Kidney (tissue), 14 donors: ENCODE measurements around the gene TMEM114. TPM values are rescaled to one million over a fixed set of nuclear protein-coding genes. Genes with fewer than 3 reads are reported as not detected.
"Not testable (repeated sequence)": the region's sequence is repeated elsewhere in the genome, so short reads cannot be mapped to it uniquely, and the experiment has no call there.

Source experiments
- DNase-seq, 5 donors: peaks; one replicate each; pipeline ENCODE4 v3.0.0-alpha.2; 2013 to 2020
- FAIRE-seq: peaks from 2 replicates; lab custom pipeline; 2012; peaks lifted over from hg19 to GRCh38; lab: Jason Lieb, UNC
- H3K27ac ChIP-seq, 2 donors: one replicate each; pipeline ENCODE4 v1.7.0; 2013; ENCODE audit warnings: low read depth in 2 of 2, low read length in 2 of 2, inconsistent platforms in 1 of 2
- H3K27me3 ChIP-seq: one replicate; pipeline ENCODE4 v1.7.1; 2013; ENCODE audit warnings: low read length, inconsistent platforms; ENCODE audit not compliant: control insufficient read depth, insufficient read depth
- H3K36me3 ChIP-seq, 3 donors: one replicate each; pipeline versions ENCODE4 v1.7.0 to v1.7.1; 2013; ENCODE audit warnings: low read length in 3 of 3, control low read depth in 1 of 3, inconsistent platforms in 1 of 3; ENCODE audit not compliant: insufficient read depth in 3 of 3, control insufficient read depth in 2 of 3
- H3K4me1 ChIP-seq, 3 donors: one replicate each; pipeline versions ENCODE4 v1.7.0 to v1.7.1; 2013; ENCODE audit warnings: low read length in 3 of 3, inconsistent platforms in 1 of 3, low read depth in 1 of 3; ENCODE audit not compliant: control insufficient read depth in 2 of 3, insufficient read depth in 2 of 3
- H3K4me3 ChIP-seq, 3 donors: one replicate each; pipeline versions ENCODE4 v1.7.0 to v1.8.1; 2013; ENCODE audit warnings: low read length in 3 of 3, control low read depth in 1 of 3, inconsistent platforms in 1 of 3
- H3K9ac ChIP-seq, 3 donors: one replicate each; pipeline versions ENCODE4 v1.7.0 to v1.7.1; 2013; ENCODE audit warnings: low read length in 3 of 3, control low read depth in 1 of 3, inconsistent platforms in 1 of 3
- H3K9me3 ChIP-seq, 3 donors: one replicate each; pipeline versions ENCODE4 v1.7.0 to v1.7.1; 2013; ENCODE audit warnings: low read length in 3 of 3, control low read depth in 1 of 3, inconsistent platforms in 1 of 3; ENCODE audit not compliant: control insufficient read depth in 2 of 3, insufficient read depth in 1 of 3
- intact Hi-C: fragments of 100-400 bp; cut with DNase I; formaldehyde crosslinking; loops from one replicate; pipeline ENCODE4 v1.11.1; 2022
- polyA plus RNA-seq: library from polyadenylated mRNA; stranded (reverse); fragments of 350-450 nt; fragmentation: Illumina TruSeq; extraction: RNeasy Lipid Tissue Mini Kit (QIAGEN cat#74804); gene quantifications from one replicate; pipeline ENCODE4 v1.2.3, GENCODE V29; 2014; ENCODE audit warnings: low read depth, low replicate concordance; ENCODE audit not compliant: insufficient read depth
- total RNA-seq: library from RNA; stranded (reverse); fragmentation: NEBNext Ultra II Directional; extraction: Animal tissue kit (Norgen Biotek cat#: 25700); gene quantifications from one replicate; pipeline ENCODE4 v1.2.1, GENCODE V29; 2021
- TF ChIP-seq, protein P1 (sequence below): IDR thresholded peaks from 3 replicates; pipeline ENCODE4 v1.5.1; 2012; ENCODE audit warnings: mild to moderate bottlenecking, moderate library complexity, borderline replicate concordance; ENCODE audit not compliant: insufficient read depth; ENCODE audit errors: extremely low read depth
- donor health status: control.
- donor health status: control.
- donor health status: control.
- donor health status: control.
- donor health status: control.
- donor health status: DM: yes; HTN: yes; CAD: no.
- donor health status: Normal renal cell carcinoma (clear cell type).

TMEM114 gene
- total and polyA plus RNA-seq, 2 donors from 2014 or later, result not detected

DNA sequence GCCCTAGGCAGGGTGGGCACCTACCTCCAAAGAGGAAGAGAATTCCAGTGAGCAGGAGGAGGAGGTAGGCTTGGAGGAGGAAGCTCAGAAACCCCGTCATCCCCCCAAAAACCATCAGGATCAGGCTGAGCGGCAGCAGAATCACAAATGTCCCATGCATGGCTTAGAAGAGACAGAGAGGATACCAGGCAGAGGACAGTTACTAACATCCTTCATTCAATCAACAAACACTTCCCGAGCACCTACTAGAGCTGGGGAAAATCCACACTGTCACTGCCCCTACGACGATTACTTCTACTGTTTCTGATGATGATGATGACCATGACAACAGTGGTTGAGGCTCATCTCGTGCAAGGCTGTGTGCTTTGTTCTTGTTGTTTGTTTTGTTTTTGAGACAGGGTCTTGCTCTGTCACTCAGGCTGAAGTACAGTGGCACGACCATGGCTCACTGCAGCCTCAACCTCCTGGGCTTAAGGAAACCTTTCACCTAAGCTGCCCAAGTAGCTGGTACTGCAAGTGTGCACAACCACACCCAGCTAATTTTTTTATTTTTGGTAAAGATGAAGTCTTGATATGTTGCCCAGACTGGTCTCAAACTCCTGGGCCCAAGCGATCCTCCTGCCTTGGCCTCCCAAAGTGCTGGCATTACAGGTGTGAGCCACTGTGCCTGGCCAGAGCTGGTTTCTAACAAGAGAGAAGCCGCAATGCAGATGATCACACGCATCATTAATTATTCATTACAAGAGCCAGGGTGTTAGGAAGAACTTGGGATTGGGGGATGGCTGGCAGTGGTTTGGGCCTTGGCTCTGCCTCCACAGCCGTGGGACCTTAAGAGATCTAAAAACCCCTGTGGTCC, 18.0 kb downstream of the TMEM114 start:
- Histone ChIP-seq H3K36me3 (no peaks in the 10 kb centered on the region), H3K27me3 (no peaks in the 10 kb centered on the region), H3K9me3 (no peaks in the 10 kb centered on the region), H3K4me3 (no peak overlapping the region), H3K9ac (no peak overlapping the region), H3K27ac (no peak overlapping the region), H3K4me1 (peaks cover 0 to 4% (median 0%) of the 10 kb centered on the region in 3 donors)
- DNase-seq, result peak in 1 of 5 donors; percentile 15
- intact Hi-C loops, result no loop called here
- TF ChIP-seq, protein P1, sequence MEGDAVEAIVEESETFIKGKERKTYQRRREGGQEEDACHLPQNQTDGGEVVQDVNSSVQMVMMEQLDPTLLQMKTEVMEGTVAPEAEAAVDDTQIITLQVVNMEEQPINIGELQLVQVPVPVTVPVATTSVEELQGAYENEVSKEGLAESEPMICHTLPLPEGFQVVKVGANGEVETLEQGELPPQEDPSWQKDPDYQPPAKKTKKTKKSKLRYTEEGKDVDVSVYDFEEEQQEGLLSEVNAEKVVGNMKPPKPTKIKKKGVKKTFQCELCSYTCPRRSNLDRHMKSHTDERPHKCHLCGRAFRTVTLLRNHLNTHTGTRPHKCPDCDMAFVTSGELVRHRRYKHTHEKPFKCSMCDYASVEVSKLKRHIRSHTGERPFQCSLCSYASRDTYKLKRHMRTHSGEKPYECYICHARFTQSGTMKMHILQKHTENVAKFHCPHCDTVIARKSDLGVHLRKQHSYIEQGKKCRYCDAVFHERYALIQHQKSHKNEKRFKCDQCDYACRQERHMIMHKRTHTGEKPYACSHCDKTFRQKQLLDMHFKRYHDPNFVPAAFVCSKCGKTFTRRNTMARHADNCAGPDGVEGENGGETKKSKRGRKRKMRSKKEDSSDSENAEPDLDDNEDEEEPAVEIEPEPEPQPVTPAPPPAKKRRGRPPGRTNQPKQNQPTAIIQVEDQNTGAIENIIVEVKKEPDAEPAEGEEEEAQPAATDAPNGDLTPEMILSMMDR, result no peak
- no peak for FAIRE-seq

DNA sequence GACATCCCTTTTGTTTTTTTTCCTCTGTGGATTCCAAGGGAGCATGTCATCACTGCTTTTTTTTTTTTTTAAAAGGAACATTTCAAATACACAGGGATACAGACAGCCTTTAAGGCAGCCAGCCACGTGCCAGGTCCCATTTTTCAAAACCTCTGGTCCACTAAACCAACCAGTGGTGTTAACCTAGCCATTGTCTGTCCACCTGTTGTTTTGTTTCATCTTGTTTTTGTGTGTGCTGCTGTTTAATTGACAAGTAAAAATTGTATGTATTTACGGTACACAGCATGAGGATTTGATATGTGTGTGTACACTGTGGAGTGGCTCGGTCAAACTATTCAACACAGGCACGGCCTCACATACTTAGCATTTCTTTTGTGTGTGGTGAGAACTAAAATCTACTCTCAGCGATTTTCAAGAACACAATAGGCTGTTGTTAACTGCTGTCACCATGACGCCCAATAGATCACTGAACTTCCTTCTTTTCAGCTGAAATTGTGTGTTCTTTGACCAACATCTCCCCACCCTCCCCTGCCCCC, 19.2 kb downstream of the TMEM114 start:
- intact Hi-C loops, result no loop called here
- H3K9ac ChIP-seq, result no peak overlapping the region
- FAIRE-seq (no peak), DNase-seq (no peak)
- H3K36me3 ChIP-seq, result no peaks in the 10 kb centered on the region
- no peaks in the 10 kb centered on the region for H3K27me3 ChIP-seq
- no peak overlapping the region for H3K4me3 ChIP-seq
- H3K27ac ChIP-seq, result no peak overlapping the region
- TF ChIP-seq, protein P1, result no peak
- H3K9me3 ChIP-seq, result no peaks in the 10 kb centered on the region
- H3K4me1 ChIP-seq, result peaks cover 0 to 4% (median 0%) of the 10 kb centered on the region in 3 donors

DNA sequence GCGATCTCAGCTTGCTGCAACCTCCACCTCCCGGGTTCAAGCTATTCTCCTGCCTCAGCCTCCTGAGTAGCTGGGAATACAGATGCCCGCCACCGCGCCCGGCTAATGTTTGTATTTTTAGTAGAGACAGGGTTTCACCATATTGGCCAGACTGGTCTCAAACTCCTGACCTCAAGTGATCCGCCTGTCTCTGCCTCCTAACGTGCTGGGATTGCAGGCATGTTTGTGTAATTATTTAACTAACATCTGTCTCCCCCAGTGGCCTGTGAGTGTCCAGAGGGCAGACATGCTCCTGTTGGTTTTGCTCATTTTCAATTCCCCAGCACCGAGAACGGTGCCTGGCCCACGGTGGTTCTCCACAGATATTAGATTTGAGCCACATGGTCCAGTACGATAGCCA, 19.9 kb downstream of the TMEM114 start:
- H3K9ac ChIP-seq, FAIRE-seq, H3K4me1 ChIP-seq: not testable (repeated sequence)

DNA sequence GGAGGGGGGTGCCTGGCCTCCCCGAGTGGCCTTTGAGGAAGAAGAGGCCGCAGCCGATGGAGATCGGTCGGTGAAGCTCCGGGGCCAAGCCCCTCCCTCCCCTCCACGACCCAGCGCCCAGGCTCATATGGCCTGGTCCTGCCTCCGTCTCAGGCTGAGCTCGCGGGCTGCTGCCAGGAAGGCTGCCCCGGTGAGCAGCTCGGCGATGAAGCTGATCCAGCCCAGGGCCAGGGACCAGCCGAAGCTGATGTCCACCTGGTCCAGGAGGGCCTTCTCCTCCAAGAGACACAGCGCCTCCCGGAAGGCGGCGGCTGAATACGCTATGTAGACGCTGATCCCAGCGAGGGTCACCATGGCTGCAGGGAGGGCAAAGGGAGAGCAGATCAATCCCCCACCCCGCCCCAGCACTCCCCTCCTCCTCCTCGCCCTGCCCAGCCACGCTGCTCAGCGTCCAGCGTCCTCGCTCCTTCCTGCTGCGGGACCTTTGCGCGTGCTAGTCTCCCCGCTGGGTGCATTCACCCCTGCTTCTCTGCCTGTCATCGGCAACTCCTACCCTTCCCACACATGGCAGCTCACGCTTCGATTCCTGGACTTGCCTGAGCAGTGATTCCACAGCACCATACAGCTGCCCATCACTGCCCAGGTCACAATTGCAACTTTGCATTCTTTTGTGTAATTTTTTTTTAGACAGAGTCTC, 20.5 kb downstream of the TMEM114 start:
- no peaks in the 10 kb centered on the region for H3K36me3 ChIP-seq
- no peak for FAIRE-seq
- H3K4me1 ChIP-seq, result peaks cover 0 to 4% (median 0%) of the 10 kb centered on the region in 3 donors
- TF ChIP-seq, protein P1, result no peak
- H3K9me3 ChIP-seq, result no peaks in the 10 kb centered on the region
- intact Hi-C loops, result no loop called here
- H3K9ac ChIP-seq, result no peak overlapping the region
- H3K27me3 ChIP-seq, result no peaks in the 10 kb centered on the region
- no peak overlapping the region for H3K4me3 ChIP-seq
- DNase-seq, result peak in 4 of 5 donors; percentile 33 to 78 (median 49)
- H3K27ac ChIP-seq, result no peak overlapping the region

More for the DNA sequence above, 19.9 kb downstream of the TMEM114 start:
- H3K4me3 ChIP-seq, H3K27ac ChIP-seq, H3K27me3 ChIP-seq, DNase-seq, H3K9me3 ChIP-seq, H3K36me3 ChIP-seq, intact Hi-C loops: not testable (repeated sequence)
